ENCODE measurements around the gene LIN7B. TPM values are rescaled to one million over a fixed set of nuclear protein-coding genes. Genes with fewer than 3 reads are reported as not detected.
"Not testable (repeated sequence)": the region's sequence is repeated elsewhere in the genome, so short reads cannot be mapped to it uniquely, and the experiment has no call there.

LIN7B gene
- total RNA-seq, 1 experiment from 2014 or later = 2.6 TPM

- peak overlapping the region; percentile 53 for H3K27ac Mint-ChIP-seq (ENCODE audit: low read depth, unreplicated experiment)
- TF ChIP-seq CTCF (IDR thresholded peaks at IDR 0.05; ENCODE audit: unreplicated experiment) = no peak
- peak overlapping the region; percentile 85 for H3K4me3 Mint-ChIP-seq (ENCODE audit: unreplicated experiment)
- peak; percentile 96 for DNase-seq (ENCODE audit: unreplicated experiment)
- no peaks in the 10 kb centered on the region for H3K9me3 Mint-ChIP-seq (ENCODE audit: unreplicated experiment)
- intact Hi-C loops (cut with micrococcal nuclease) = no loop called here
- no peaks in the 10 kb centered on the region for H3K27me3 Mint-ChIP-seq (ENCODE audit: insufficient read depth, unreplicated experiment)
- ChIA-PET POLR2A (interaction anchor here (0.5 to 1.5 kb wide), 6 partner anchors 14 to 154 kb away, joined by 3 to 11 read pairs (median 4); partner anchors contain the start of genes GYS1 and RUVBL2), CTCF (interaction anchor here (0.7 to 0.9 kb wide), 4 partner anchors 13 to 62 kb away, joined by 3 to 5 read pairs (median 3); no protein-coding TSS in a partner anchor)
- peaks cover 6% of the 10 kb centered on the region for H3K36me3 Mint-ChIP-seq (ENCODE audit: insufficient read depth, unreplicated experiment)
- no TSS peak for BruUV-seq (replicated peaks)
- H3K4me1 Mint-ChIP-seq (ENCODE audit: insufficient read depth, unreplicated experiment) = peaks cover 19% of the 10 kb centered on the region
These were observed 28.7 kb downstream of the LIN7B start for GRCh38 chr19:49142866-49143335.

- peaks cover 25% of the 10 kb centered on the region for H3K4me1 Mint-ChIP-seq (ENCODE audit: insufficient read depth, unreplicated experiment)
- ChIA-PET CTCF (interaction anchor here (0.5 to 3.6 kb wide), 20 partner anchors 9 to 525 kb away, joined by 3 to 29 read pairs (median 4); partner anchors contain the start of gene LIN7B), POLR2A (no interaction called here)
- BruUV-seq (replicated peaks) = no TSS peak
- H3K36me3 Mint-ChIP-seq (ENCODE audit: insufficient read depth, unreplicated experiment) = peaks cover 6% of the 10 kb centered on the region
- H3K27ac Mint-ChIP-seq (ENCODE audit: low read depth, unreplicated experiment) = no peak overlapping the region
- DNase-seq (ENCODE audit: unreplicated experiment) = peak; percentile 75
- no peaks in the 10 kb centered on the region for H3K27me3 Mint-ChIP-seq (ENCODE audit: insufficient read depth, unreplicated experiment)
- no peaks in the 10 kb centered on the region for H3K9me3 Mint-ChIP-seq (ENCODE audit: unreplicated experiment)
- TF ChIP-seq CTCF (IDR thresholded peaks at IDR 0.05; ENCODE audit: unreplicated experiment) = peak; percentile 93
- H3K4me3 Mint-ChIP-seq (ENCODE audit: unreplicated experiment) = peak overlapping the region; percentile 0
- intact Hi-C loops (cut with micrococcal nuclease) = loop anchor here (1.0 to 5.0 kb wide), 2 partner anchors 33 to 47 kb away; partner anchors contain the start of gene LIN7B
These were observed 31.6 kb downstream of the LIN7B start for GRCh38 chr19:49145573-49146407.

- not testable (repeated sequence) for DNase-seq (ENCODE audit: unreplicated experiment); BruUV-seq (replicated peaks); H3K27ac Mint-ChIP-seq (ENCODE audit: low read depth, unreplicated experiment); H3K9me3 Mint-ChIP-seq (ENCODE audit: unreplicated experiment); H3K27me3 Mint-ChIP-seq (ENCODE audit: insufficient read depth, unreplicated experiment); H3K36me3 Mint-ChIP-seq (ENCODE audit: insufficient read depth, unreplicated experiment)
- intact Hi-C loops (cut with micrococcal nuclease) = loop anchor here (5.0 kb wide), 1 partner anchor 34 kb away; the partner anchor contains the start of gene LIN7B
- POLR2A ChIA-PET = interaction anchor here (0.9 kb wide), 1 partner anchor 53 kb away, joined by 4 read pairs; no protein-coding TSS in a partner anchor
- Mint-ChIP-seq H3K4me3 (ENCODE audit: unreplicated experiment) (peak overlapping the region; percentile 0), H3K4me1 (ENCODE audit: insufficient read depth, unreplicated experiment) (peaks cover 25% of the 10 kb centered on the region)
- CTCF ChIA-PET = interaction anchor here (0.5 to 3.6 kb wide), 19 partner anchors 8 to 525 kb away, joined by 3 to 29 read pairs (median 5); partner anchors contain the start of gene LIN7B
These were observed 32.2 kb downstream of the LIN7B start for GRCh38 chr19:49146408-49146770.

DNA sequence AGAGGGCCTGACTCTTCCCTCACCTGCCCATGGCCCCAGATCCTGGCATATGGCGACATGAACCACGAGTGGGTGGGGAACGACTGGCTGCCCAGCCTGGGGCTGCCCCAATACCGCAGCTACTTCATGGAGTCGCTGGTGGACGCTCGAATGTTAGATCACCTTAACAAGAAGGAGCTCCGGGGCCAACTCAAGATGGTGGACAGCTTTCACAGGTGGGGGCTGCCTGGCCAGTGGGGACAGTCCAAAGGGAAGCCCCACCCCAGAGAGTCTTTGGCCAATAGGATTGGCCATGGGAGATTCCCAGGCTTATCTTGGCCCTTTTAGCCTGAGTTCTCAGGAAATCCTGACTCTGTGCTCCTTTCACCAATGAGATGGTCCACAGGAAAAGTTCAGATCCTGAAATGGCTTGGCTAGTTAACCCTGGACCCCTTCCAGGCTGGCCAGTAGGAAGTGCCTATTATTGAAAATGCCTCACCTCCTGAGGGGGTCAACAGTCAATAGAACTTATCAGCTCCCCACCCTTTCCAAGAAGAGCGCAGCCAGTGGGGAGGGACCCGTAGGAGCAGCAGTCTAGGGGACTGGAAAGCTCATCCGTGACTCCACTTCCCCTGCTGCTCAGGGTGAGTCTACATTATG, 34.0 kb downstream of the LIN7B start:
- H3K4me3 Mint-ChIP-seq (ENCODE audit: unreplicated experiment) = peak overlapping the region; percentile 82
- TF ChIP-seq CTCF (IDR thresholded peaks at IDR 0.05; ENCODE audit: unreplicated experiment) = no peak
- CTCF ChIA-PET = interaction anchor here (0.8 to 3.6 kb wide), 6 partner anchors 21 to 77 kb away, joined by 3 to 29 read pairs (median 4); no protein-coding TSS in a partner anchor
- no peaks in the 10 kb centered on the region for H3K9me3 Mint-ChIP-seq (ENCODE audit: unreplicated experiment)
- H3K27ac Mint-ChIP-seq (ENCODE audit: low read depth, unreplicated experiment) = no peak overlapping the region
- DNase-seq (ENCODE audit: unreplicated experiment) = no peak
- POLR2A ChIA-PET = interaction anchor here (1.2 to 4.3 kb wide), 4 partner anchors 20 to 50 kb away, joined by 5 to 19 read pairs (median 7); partner anchors contain the start of genes LIN7B and PPFIA3
- BruUV-seq (replicated peaks) = no TSS peak
- H3K36me3 Mint-ChIP-seq (ENCODE audit: insufficient read depth, unreplicated experiment) = no peaks in the 10 kb centered on the region
- intact Hi-C loops (cut with micrococcal nuclease) = loop anchor here (5.0 kb wide), 1 partner anchor 36 kb away; the partner anchor contains the start of gene LIN7B
- H3K4me1 Mint-ChIP-seq (ENCODE audit: insufficient read depth, unreplicated experiment) = peaks cover 18% of the 10 kb centered on the region
- H3K27me3 Mint-ChIP-seq (ENCODE audit: insufficient read depth, unreplicated experiment) = no peaks in the 10 kb centered on the region

Measured in MCF 10A (cell line).